Testis (tissue), 3 donors: ENCODE results near the gene OPA1. TPM values are rescaled to one million over a fixed set of nuclear protein-coding genes. Genes with fewer than 3 reads are reported as not detected.

Experiments used
- DNase-seq: peaks from one replicate; pipeline ENCODE4 v3.0.0-alpha.2; 2019
- H3K27ac ChIP-seq, 2 donors: fragments of 200-600 bp; sonication (generic); one replicate each; pipeline ENCODE4 v1.5.1; 2019
- H3K27me3 ChIP-seq: fragments of 200-600 bp; sonication (generic); one replicate; pipeline ENCODE4 v1.5.1; 2019
- H3K36me3 ChIP-seq: fragments of 200-600 bp; sonication (generic); one replicate; pipeline ENCODE4 v1.5.1; 2017; ENCODE audit warnings: low read depth; ENCODE audit errors: missing control alignments
- H3K4me1 ChIP-seq: fragments of 200-600 bp; sonication (generic); one replicate; pipeline ENCODE4 v1.5.1; 2019
- H3K4me3 ChIP-seq, 2 donors: fragments of 200-600 bp; sonication (generic); one replicate each; pipeline ENCODE4 v1.5.1; 2017 to 2019
- H3K9me3 ChIP-seq: fragments of 200-600 bp; sonication (generic); one replicate; pipeline ENCODE4 v1.5.1; 2017
- CTCF ChIP-seq, 3 experiments: fragments of 450-650 bp in 2 of 3; fragments of 200-600 bp in 1 of 3; sonication (generic) in 1 of 3; IDR thresholded peaks; one replicate each; pipeline ENCODE4 v1.5.1; 2016 to 2019; ENCODE audit warnings: antibody characterized with exemption in 3 of 3, mild to moderate bottlenecking in 2 of 3, moderate library complexity in 1 of 3
- POLR2A ChIP-seq: fragments of 450-650 bp; IDR thresholded peaks from one replicate; pipeline ENCODE4 v1.6.1; 2017; ENCODE audit warnings: antibody characterized with exemption, mild to moderate bottlenecking, moderate library complexity
- whole genome bisulfite sequencing, 2 donors: methylation state at CpG; one replicate each; pipeline ENCODE4 v1.1.5; 2018; 5-methylcytosine and 5-hydroxymethylcytosine counted together
- intact Hi-C: fragments of 100-400 bp; cut with DNase I; formaldehyde crosslinking; loops from one replicate; pipeline ENCODE4 v1.15.1; 2023; ENCODE audit warnings: low total_unique reads
- polyA plus RNA-seq: library from polyadenylated mRNA; stranded (reverse); fragments of 350-450 nt; fragmentation: Illumina TruSeq; extraction: RNeasy Lipid Tissue Mini Kit (QIAGEN cat#74804); gene quantifications from one replicate; pipeline ENCODE4 v1.2.3, GENCODE V29; 2014; ENCODE audit warnings: low read depth, low replicate concordance; ENCODE audit not compliant: insufficient read depth
- total RNA-seq, 2 donors: library from RNA; depleted of rRNA; stranded (reverse); fragments of >200 nt; gene quantifications; one replicate each; pipeline ENCODE4 v1.2.3, GENCODE V29; 2016

The OPA1 gene
- total and polyA plus RNA-seq, 3 donors from 2014 or later: 21.0 to 39.8 (median 35.1) TPM

GRCh38 chr3:193693774-193694173 is 100.8 kb downstream of the OPA1 start:
- 80 to 83% methylated on average over 5 of the region's 5 CpGs for WGBS, 2 donors
- Histone ChIP-seq H3K4me3 (no peak overlapping the region), H3K27me3 (no peaks in the 10 kb centered on the region), H3K36me3 (no peaks in the 10 kb centered on the region), H3K9me3 (no peaks in the 10 kb centered on the region), H3K27ac (no peak overlapping the region), H3K4me1 (no peaks in the 10 kb centered on the region)
- DNase-seq: no peak
- TF ChIP-seq CTCF (IDR thresholded peaks at IDR 0.05): no peak
- intact Hi-C loops: no loop called here

GRCh38 chr3:193701953-193702635 is 109.1 kb downstream of the OPA1 start:
- 92 to 93% methylated on average over 8 of the region's 8 CpGs for WGBS, 2 donors
- no peak for DNase-seq
- Histone ChIP-seq H3K9me3 (no peaks in the 10 kb centered on the region), H3K4me1 (no peaks in the 10 kb centered on the region), H3K27ac (no peak overlapping the region), H3K4me3 (no peak overlapping the region), H3K36me3 (no peaks in the 10 kb centered on the region), H3K27me3 (no peaks in the 10 kb centered on the region)
- intact Hi-C loops: no loop called here
- TF ChIP-seq POLR2A (no peak), CTCF (IDR thresholded peaks at IDR 0.05) (no peak)

- H3K9me3 ChIP-seq: no peaks in the 10 kb centered on the region
- H3K27ac ChIP-seq: no peak overlapping the region
- no peak for TF ChIP-seq CTCF (IDR thresholded peaks at IDR 0.05)
- TF ChIP-seq POLR2A: no peak
- intact Hi-C loops: no loop called here
- no peaks in the 10 kb centered on the region for H3K27me3 ChIP-seq
- no peaks in the 10 kb centered on the region for H3K36me3 ChIP-seq
- H3K4me1 ChIP-seq: no peaks in the 10 kb centered on the region
- DNase-seq: no peak
- no peak overlapping the region for H3K4me3 ChIP-seq
- WGBS, 2 donors: 41 to 50% methylated on average over 3 of the region's 3 CpGs
Measured at GRCh38 chr3:193702967-193703366, 110.0 kb downstream of the OPA1 start.

GRCh38 chr3:193704431-193704830 is 111.4 kb downstream of the OPA1 start:
- intact Hi-C loops: no loop called here
- H3K36me3 ChIP-seq: no peaks in the 10 kb centered on the region
- DNase-seq: no peak
- no peaks in the 10 kb centered on the region for H3K9me3 ChIP-seq
- no peak overlapping the region for H3K4me3 ChIP-seq
- H3K4me1 ChIP-seq: no peaks in the 10 kb centered on the region
- WGBS, 2 donors: 61 to 78% methylated on average over 5 of the region's 5 CpGs
- H3K27ac ChIP-seq: no peak overlapping the region
- no peak for TF ChIP-seq POLR2A
- TF ChIP-seq CTCF (IDR thresholded peaks at IDR 0.05): no peak
- H3K27me3 ChIP-seq: no peaks in the 10 kb centered on the region

- H3K27ac ChIP-seq: no peak overlapping the region
- intact Hi-C loops: no loop called here
- peaks cover 3% of the 10 kb centered on the region for H3K4me1 ChIP-seq
- DNase-seq: no peak
- H3K4me3 ChIP-seq: no peak overlapping the region
- no peaks in the 10 kb centered on the region for H3K36me3 ChIP-seq
- 80 to 85% methylated on average over 3 of the region's 3 CpGs for WGBS, 2 donors
- TF ChIP-seq POLR2A (no peak), CTCF (IDR thresholded peaks at IDR 0.05) (no peak)
- H3K9me3 ChIP-seq: no peaks in the 10 kb centered on the region
- H3K27me3 ChIP-seq: no peaks in the 10 kb centered on the region
Measured at GRCh38 chr3:193708270-193708669, 115.3 kb downstream of the OPA1 start.
